Iris pigment epithelial cell (primary cell): ENCODE data around the gene EGR1.

Experiments used
- DNase-seq: peaks from one replicate; pipeline ENCODE4 v3.0.0-alpha.2; 2011; ENCODE audit warnings: low read depth

Gene EGR1

DNA sequence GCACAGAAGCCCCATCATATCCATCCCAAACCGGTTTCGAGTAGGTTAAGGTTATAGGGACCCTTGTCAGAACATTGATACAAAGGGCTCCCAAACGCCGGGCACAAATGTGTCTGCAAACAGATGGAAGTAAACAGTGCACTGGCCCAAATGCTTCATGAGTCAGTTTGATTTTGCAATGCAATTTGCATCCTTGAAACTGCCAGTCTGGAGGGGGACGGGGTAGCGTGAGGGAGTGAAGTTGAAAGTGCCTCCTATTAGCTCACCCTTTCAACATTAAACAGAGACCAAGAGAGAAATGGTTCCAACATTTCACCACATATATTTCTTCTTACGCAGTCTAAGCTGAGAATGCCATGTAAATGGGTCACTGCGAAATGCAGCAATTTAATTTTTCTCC is 42.2 kb downstream of the EGR1 start:
- peak; percentile 86 for DNase-seq

DNA sequence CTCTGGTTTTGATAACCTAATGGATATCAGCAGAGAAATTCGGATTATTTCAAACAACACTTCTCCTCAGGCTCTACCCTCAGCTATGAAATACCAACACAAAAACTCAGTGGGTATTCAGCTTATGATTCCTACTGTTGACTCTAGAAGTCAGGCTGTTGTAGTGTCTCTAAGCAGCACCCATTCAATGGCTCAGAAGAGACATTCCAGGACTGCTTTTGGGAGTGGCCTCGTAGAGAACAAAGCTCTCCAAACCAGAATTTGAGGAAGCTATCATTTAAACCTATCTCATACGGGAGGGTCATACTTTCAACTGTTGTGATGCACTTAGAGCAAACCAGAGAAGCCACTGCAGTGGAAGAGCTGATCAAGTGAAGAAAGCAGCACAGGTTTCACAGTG is 43.7 kb downstream of the EGR1 start:
- DNase-seq: no peak

GRCh38 chr5:138514021-138514420 is 48.7 kb downstream of the EGR1 start:
- no peak for DNase-seq

DNA sequence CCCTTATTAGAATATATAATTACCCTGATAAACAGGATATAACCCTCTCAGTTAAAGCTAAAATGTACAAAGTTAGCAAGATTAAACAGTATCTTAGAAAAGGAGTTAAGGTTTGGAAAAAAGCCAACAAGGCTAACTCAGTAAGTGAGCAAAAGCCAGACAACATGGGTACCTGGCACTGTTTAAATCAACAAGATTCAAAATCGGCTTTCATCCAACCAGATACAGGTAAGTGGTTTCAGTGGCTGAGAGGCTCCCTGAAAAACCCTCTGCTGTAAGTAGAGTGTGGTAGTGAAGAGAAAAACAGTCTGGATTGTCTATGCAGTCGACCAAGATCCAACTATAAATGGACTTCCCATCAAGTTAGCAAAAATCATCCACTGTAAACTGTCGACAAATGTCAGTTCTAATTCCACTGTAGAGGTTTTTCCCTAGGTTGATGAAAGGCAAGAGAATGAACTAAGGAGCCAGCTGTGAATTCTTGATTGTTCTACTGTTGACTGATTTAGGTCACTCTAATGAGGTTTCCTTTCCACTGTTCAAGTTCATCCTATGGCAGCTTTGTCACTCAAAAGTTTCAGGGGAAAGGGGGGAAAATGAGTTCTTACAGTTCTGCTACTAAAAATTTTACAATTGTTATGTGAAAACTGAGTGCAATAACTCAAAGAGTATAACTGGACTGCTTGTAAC is 50.4 kb downstream of the EGR1 start:
- no peak for DNase-seq

DNA sequence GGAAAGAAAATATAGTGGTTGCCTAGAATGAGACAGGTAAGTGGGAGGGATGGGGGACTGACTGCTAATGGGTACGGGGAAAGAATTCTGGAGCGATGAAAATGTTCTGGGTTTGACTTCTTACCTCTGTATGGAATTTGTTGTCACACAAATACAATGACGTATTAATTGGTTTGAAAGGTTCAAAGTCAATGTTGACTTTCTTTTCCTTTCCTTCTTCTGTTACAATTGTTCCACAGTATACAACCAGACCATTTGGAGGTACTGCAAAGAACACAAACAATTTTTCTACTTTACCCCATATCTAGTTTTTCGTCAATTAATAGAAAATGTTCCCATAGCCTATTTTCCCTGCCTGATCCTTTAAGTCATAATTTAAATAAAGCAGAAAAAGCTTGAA is 52.2 kb downstream of the EGR1 start:
- DNase-seq: no peak
